Measurements from ENCODE around the gene MPZL1. TPM values are rescaled to one million over a fixed set of nuclear protein-coding genes. Genes with fewer than 3 reads are reported as not detected.

MPZL1 gene
- polyA plus RNA-seq, 2 of the 4 experiments (the other 2 are of a cell fraction) = 92.6 to 178 TPM

DNA sequence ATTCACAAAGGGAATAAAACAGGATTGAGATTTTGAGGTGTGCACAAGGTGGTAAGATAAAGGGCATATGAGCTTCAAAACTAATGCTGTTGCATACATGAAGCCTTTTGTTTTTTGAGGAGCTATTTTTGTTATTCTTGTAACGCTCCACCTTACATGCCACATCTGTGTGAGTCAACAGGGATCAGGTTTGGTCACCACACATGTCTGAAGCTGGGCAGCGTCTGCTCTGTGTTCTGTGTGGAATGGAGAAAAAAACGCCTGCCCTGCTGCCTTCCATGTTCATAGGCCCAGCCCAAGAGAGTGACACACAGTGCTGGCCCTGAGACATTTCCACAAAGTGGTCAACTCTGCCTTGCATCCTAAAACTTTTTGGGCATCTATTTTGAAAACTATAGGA is 67.7 kb downstream of the MPZL1 start (continued):
- TF ChIP-seq HOXB5 (CRISPR knock-in tag; IDR thresholded peaks at IDR 0.05) (no peak), NR3C1 (IDR thresholded peaks at IDR 0.05) (no peak), KDM5A (IDR thresholded peaks at IDR 0.05) (no peak)

DNA sequence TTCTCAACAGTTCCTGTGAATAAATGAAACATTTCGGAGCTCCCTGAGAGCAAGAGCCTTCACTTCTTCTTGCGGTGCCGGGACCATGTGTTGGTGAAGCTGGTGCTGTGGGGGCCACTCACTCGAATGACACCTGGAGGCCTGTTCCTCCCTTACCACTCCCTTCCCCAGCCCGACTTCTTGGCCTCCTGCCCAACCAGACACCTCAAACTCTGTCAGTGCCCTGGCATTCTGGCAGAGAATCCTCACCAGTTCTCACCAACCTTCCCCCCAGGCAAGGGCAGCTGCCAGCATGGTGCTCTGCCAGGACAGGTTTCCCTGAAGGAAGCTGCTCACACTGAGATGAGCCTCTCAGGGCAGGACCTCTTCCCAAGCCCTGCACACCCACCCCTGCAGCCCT is 68.3 kb downstream of the MPZL1 start:
- CTCF ChIA-PET = interaction anchor here (1.7 to 2.2 kb wide), 3 partner anchors 13 to 75 kb away, joined by 4 to 7 read pairs (median 6); no protein-coding TSS in a partner anchor
- DNase-seq (ENCODE audit: low read depth in 1 of 2, low spot score in 1 of 2) = no peak
- ATAC-seq = no peak

DNA sequence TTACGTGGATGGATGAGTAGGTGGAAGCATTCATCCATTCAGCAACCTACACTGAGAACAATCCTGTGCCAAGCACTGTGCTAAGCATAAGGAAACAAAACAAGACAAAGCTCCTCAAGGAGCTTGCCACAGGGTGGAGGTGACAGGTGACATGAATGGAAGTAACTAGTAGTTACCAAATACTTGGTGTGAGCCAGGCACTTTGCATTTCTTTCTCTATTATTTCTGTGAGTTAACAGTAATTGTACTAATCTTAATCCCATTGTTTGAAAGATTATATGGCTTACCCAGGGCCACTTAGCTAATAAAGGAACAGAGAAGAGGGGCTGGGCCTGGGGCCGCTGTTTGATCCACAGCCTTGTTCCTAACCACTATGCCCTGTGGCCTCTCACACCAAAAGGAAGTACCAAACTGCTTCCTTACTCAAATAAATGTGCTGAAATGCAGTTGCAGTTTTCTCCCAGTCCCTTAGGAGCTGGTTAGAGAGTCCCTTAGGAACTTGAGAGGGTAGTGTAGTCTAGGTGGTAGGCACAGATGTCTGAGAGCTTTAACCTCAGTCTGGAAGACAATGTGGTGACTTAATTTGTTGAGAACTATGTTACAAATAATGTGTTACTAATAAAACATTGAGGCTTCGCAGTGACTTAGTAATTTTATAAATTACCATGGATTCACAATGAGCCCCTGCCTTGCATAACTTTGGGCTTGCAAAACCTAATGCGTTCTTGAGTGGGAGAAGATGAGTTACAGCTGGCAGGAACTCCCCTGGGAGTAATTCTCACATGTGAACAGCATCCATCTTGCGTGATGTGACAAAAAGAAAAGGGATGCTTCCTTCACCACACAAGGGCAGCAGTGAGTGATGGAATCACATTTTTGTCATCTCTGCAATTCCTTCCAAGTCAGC is 69.8 kb downstream of the MPZL1 start:
- FAIRE-seq (no peak), DNase-seq (ENCODE audit: low read depth in 1 of 2, low spot score in 1 of 2) (peak in 1 of 2 experiments; percentile 12), ATAC-seq (peak in 1 of 2 experiments; percentile 41; a peak in 1 of 6 replicates)
- ChIA-PET POLR2A (no interaction called here), CTCF (interaction anchor here (0.9 to 2.2 kb wide), 6 partner anchors 9 to 77 kb away, joined by 3 to 7 read pairs (median 4); no protein-coding TSS in a partner anchor)
- Histone ChIP-seq H3K9me3 (no peaks in the 10 kb centered on the region), H3K27ac (no peak overlapping the region), H3K4me3 (no peak overlapping the region), H3K4me2 (no peak overlapping the region), H3K4me1 (peaks cover 13% of the 10 kb centered on the region; the same call in 1 of the 3 replicates)
- 73% methylated on average over 5 of the region's 5 CpGs for WGBS (ENCODE audit: missing lambda C conversion rate)
- TF ChIP-seq RARB (CRISPR knock-in tag; IDR thresholded peaks at IDR 0.05) (no peak), HEYL (CRISPR knock-in tag; IDR thresholded peaks at IDR 0.05) (no peak), TFCP2L1 (CRISPR knock-in tag; IDR thresholded peaks at IDR 0.05) (no peak), HOXB5 (CRISPR knock-in tag; IDR thresholded peaks at IDR 0.05) (no peak), ZSCAN20 (CRISPR knock-in tag; IDR thresholded peaks at IDR 0.05) (no peak), EHMT2 (IDR thresholded peaks at IDR 0.05; ENCODE audit: low read depth) (no peak), HOXA7 (CRISPR knock-in tag; IDR thresholded peaks at IDR 0.05) (no peak), ZFP36 (IDR thresholded peaks at IDR 0.05; ENCODE audit: borderline replicate concordance, partially characterized antibody) (no peak), GATA3 (IDR thresholded peaks at IDR 0.05; ENCODE audit: borderline replicate concordance) (no peak), FOXS1 (CRISPR knock-in tag; IDR thresholded peaks at IDR 0.05) (no peak), TP53 (CRISPR knock-in tag; IDR thresholded peaks at IDR 0.05) (no peak), HOXB13 (CRISPR knock-in tag; IDR thresholded peaks at IDR 0.05; ENCODE audit: low read depth) (no peak), CHD4 (IDR thresholded peaks at IDR 0.05; ENCODE audit: borderline replicate concordance) (no peak), KDM1A (IDR thresholded peaks at IDR 0.05; ENCODE audit: low read depth) (no peak), PHF8 (IDR thresholded peaks at IDR 0.05; ENCODE audit: borderline replicate concordance, low read depth) (no peak), ZC3H11A (IDR thresholded peaks at IDR 0.05) (no peak), JUN (IDR thresholded peaks at IDR 0.05) (no peak)
- TF ChIP-seq, protein P1, sequence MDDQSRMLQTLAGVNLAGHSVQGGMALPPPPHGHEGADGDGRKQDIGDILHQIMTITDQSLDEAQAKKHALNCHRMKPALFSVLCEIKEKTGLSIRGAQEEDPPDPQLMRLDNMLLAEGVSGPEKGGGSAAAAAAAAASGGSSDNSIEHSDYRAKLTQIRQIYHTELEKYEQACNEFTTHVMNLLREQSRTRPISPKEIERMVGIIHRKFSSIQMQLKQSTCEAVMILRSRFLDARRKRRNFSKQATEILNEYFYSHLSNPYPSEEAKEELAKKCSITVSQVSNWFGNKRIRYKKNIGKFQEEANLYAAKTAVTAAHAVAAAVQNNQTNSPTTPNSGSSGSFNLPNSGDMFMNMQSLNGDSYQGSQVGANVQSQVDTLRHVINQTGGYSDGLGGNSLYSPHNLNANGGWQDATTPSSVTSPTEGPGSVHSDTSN (IDR thresholded peaks at IDR 0.05) = no peak
- TF ChIP-seq, protein P2, sequence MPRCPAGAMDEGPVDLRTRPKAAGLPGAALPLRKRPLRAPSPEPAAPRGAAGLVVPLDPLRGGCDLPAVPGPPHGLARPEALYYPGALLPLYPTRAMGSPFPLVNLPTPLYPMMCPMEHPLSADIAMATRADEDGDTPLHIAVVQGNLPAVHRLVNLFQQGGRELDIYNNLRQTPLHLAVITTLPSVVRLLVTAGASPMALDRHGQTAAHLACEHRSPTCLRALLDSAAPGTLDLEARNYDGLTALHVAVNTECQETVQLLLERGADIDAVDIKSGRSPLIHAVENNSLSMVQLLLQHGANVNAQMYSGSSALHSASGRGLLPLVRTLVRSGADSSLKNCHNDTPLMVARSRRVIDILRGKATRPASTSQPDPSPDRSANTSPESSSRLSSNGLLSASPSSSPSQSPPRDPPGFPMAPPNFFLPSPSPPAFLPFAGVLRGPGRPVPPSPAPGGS (IDR thresholded peaks at IDR 0.05) = no peak

More for the DNA sequence above, 68.3 kb downstream of the MPZL1 start:
- FAIRE-seq = no peak
- no peak overlapping the region for H3K4me3 ChIP-seq
- no peaks in the 10 kb centered on the region for H3K9me3 ChIP-seq
- H3K4me1 ChIP-seq = no peaks in the 10 kb centered on the region
- TF ChIP-seq RFX5 (IDR thresholded peaks at IDR 0.05) (no peak), BHLHE40 (IDR thresholded peaks at IDR 0.05; ENCODE audit: low read depth, low read length) (no peak), ZNF302 (CRISPR knock-in tag; IDR thresholded peaks at IDR 0.05) (no peak), CBX2 (IDR thresholded peaks at IDR 0.05; ENCODE audit: borderline replicate concordance, low read depth) (no peak)
- TF ChIP-seq, protein P3, sequence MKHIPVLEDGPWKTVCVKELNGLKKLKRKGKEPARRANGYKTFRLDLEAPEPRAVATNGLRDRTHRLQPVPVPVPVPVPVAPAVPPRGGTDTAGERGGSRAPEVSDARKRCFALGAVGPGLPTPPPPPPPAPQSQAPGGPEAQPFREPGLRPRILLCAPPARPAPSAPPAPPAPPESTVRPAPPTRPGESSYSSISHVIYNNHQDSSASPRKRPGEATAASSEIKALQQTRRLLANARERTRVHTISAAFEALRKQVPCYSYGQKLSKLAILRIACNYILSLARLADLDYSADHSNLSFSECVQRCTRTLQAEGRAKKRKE (CRISPR knock-in tag; IDR thresholded peaks at IDR 0.05; ENCODE audit: low read depth) = no peak
- H3K27ac ChIP-seq = no peak overlapping the region
- H3K4me2 ChIP-seq = no peak overlapping the region
- POLR2A ChIA-PET = no interaction called here
- 88% methylated on average over 5 of the region's 5 CpGs for WGBS (ENCODE audit: missing lambda C conversion rate)

Data from A549 (cell line).